Measurements from ENCODE around the gene TEC.

- TF ChIP-seq CTCF (IDR thresholded peaks at IDR 0.05; ENCODE audit: low read length) (no peak), EZH2 (optimal IDR thresholded peaks at IDR 0.05; ENCODE audit: low read depth, low read length) (no peak)
These were observed 20.3 kb downstream of the TEC start for GRCh38 chr4:48249378-48249777.

Measured in MM.1S (cell line).